Endothelial cell of umbilical vein (primary cell): ENCODE results near the gene SEMA6A.

Experiments used
- CTCF ChIP-seq, 2 donors: IDR thresholded peaks; 1 replicate in 1 of 2; 2 replicates in 1 of 2; pipeline ENCODE4 v1.5.1; 2011; ENCODE audit warnings: low read length in 2 of 2, mild to moderate bottlenecking in 2 of 2, moderate library complexity in 2 of 2, control low read depth in 1 of 2, inconsistent platforms in 1 of 2, low read depth in 1 of 2; ENCODE audit not compliant: insufficient read depth in 1 of 2; ENCODE audit errors: extremely low read depth in 1 of 2
- FOS ChIP-seq: IDR thresholded peaks from 2 replicates; pipeline ENCODE4 v1.6.1; 2011; ENCODE audit warnings: mild to moderate bottlenecking, low read length, moderate library complexity, borderline replicate concordance; ENCODE audit not compliant: insufficient read depth
- JUN ChIP-seq: IDR thresholded peaks from 2 replicates; pipeline ENCODE4 v1.6.1; 2011; ENCODE audit warnings: borderline replicate concordance, low read depth; ENCODE audit not compliant: insufficient read length, insufficient read depth
- MAX ChIP-seq: IDR thresholded peaks from 2 replicates; pipeline ENCODE4 v1.6.1; 2011; ENCODE audit not compliant: insufficient read depth, insufficient read length
- POLR2A ChIP-seq: IDR thresholded peaks from 2 replicates; pipeline ENCODE4 v1.6.1; 2012; ENCODE audit warnings: low read depth, mild to moderate bottlenecking, control low read depth, low read length
- POLR2AphosphoS5 ChIP-seq: IDR thresholded peaks from 2 replicates; pipeline ENCODE4 v1.6.1; 2012; ENCODE audit warnings: low read depth, mild to moderate bottlenecking, control low read depth, low read length, moderate library complexity; ENCODE audit not compliant: insufficient read depth

DNA sequence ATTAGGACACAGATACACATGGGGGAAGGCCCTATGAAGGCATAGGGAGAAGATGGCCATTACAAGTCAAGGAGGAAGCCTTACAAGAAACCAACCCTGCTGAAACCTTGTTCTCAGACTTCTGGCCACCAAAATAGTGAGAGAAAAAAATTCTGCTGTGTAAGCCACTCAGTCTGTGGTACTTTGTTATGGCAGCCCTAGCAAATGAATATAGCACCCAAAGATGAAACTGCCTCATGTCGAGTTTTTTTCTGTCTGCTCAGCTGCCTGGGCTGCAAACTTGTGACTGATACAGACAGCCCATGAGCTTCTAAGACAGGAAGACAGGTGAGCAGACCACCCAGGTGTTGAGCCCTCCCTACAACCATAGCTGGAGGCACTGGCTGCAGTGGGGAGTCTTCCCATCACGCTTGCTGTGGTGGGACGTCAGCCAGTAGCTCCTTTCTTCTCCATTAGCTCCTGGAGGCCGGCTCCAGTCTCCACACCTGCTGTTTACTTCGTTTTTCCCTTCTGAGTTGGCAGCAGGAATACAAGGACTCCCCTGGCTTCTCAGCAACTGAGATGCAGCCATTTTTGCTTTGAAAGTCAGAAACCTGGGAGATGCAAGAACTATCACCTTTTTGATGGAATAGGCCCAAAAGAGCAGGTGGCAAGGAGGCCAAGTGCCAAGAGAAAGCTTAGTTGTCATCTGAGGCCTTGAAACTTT lies 164.9 kb downstream of the SEMA6A start:
- TF ChIP-seq CTCF (IDR thresholded peaks at IDR 0.05; ENCODE audit: extremely low read depth in 1 of 2, insufficient read depth in 1 of 2, low read depth in 1 of 2, low read length in 2 of 2), result no peak
- no peak for TF ChIP-seq POLR2AphosphoS5
- no peak for TF ChIP-seq POLR2A
- no peak for TF ChIP-seq MAX
- no peak for TF ChIP-seq JUN
- TF ChIP-seq FOS, result no peak
